K562 (cell line): Measurements from ENCODE around the gene ANKS1A. TPM values are rescaled to one million over a fixed set of nuclear protein-coding genes. Genes with fewer than 3 reads are reported as not detected.

Experiments used
- CHD1 ChIP-seq: fragments of 200-600 bp; sonication (generic); IDR thresholded peaks from one replicate; pipeline ENCODE4 v1.6.1; 2012; ENCODE audit warnings: mild to moderate bottlenecking, moderate library complexity, low read length, inconsistent platforms
- CHD2 ChIP-seq: IDR thresholded peaks from 2 replicates; pipeline ENCODE4 v1.6.1; 2011; ENCODE audit warnings: low read depth, low read length
- DPF2 ChIP-seq: fragments of 450-650 bp; IDR thresholded peaks from 2 replicates; pipeline ENCODE4 v1.6.1; 2016
- EP400 ChIP-seq: fragments of 450-650 bp; IDR thresholded peaks from 2 replicates; pipeline ENCODE4 v1.6.1; 2017; ENCODE audit warnings: antibody characterized with exemption, mild to moderate bottlenecking, moderate library complexity
- ETV1 ChIP-seq: fragments of 450-650 bp; conservative IDR thresholded peaks from 2 replicates; pipeline ENCODE4 v1.6.1; 2016; ENCODE audit warnings: missing genetic modification characterization, control low read depth, low read depth, missing compliant biosample characterization
- FOS ChIP-seq: IDR thresholded peaks from 3 replicates; pipeline ENCODE4 v1.6.1; 2011; ENCODE audit not compliant: insufficient read length; ENCODE audit errors: extremely low read depth
- GABPB2 ChIP-seq: fragments of 250-450 bp; sonication (Bioruptor Pico); conservative IDR thresholded peaks from 2 replicates; pipeline ENCODE4 v1.5.1; 2021; ENCODE audit warnings: mild to moderate bottlenecking
- HIVEP1 ChIP-seq: fragments of 250-450 bp; sonication (Bioruptor Pico); IDR thresholded peaks from 2 replicates; pipeline ENCODE4 v1.4.0; 2020; ENCODE audit warnings: mild to moderate bottlenecking
- KDM2B ChIP-seq: fragments of 250-450 bp; sonication (Bioruptor Pico); IDR thresholded peaks from 2 replicates; pipeline ENCODE4 v1.8.0; 2021; ENCODE audit warnings: mild to moderate bottlenecking, moderate library complexity
- MTA2 ChIP-seq: fragments of 450-650 bp; IDR thresholded peaks from 2 replicates; pipeline ENCODE4 v1.6.1; 2016; ENCODE audit warnings: low read depth
- MYC ChIP-seq, 2 experiments: fragments of 250-450 bp in 1 of 2; sonication (Bioruptor Pico) in 1 of 2; IDR thresholded peaks; 2 replicates each; pipeline versions ENCODE4 v1.5.1 to v1.6.1; 2012 to 2021; ENCODE audit warnings: low read depth in 2 of 2, borderline replicate concordance in 1 of 2, improper control_type of control experiment in 1 of 2, low read length in 1 of 2, mild to moderate bottlenecking in 1 of 2, moderate library complexity in 1 of 2
- NFXL1 ChIP-seq: fragments of 450-650 bp; formaldehyde crosslinking; IDR thresholded peaks from 2 replicates; pipeline ENCODE4 v1.4.0; 2021; ENCODE audit warnings: mild to moderate bottlenecking
- NRF1 ChIP-seq, 2 experiments: fragments of 450-650 bp; IDR thresholded peaks in 1 of 2; conservative IDR thresholded peaks in 1 of 2; 2 replicates each; pipeline ENCODE4 v1.6.1; 2014; ENCODE audit warnings: mild to moderate bottlenecking in 2 of 2
- POLR2AphosphoS2 ChIP-seq: IDR thresholded peaks from 2 replicates; pipeline ENCODE4 v1.6.1; 2012; ENCODE audit warnings: low read length, improper control_type of control experiment
- PTBP1 ChIP-seq: fragments of 200-400 bp; formaldehyde crosslinking; IDR thresholded peaks from 2 replicates; pipeline ENCODE4 v1.6.1; 2017; ENCODE audit warnings: low read depth, low read length
- RB1 ChIP-seq: fragments of 450-650 bp; IDR thresholded peaks from 2 replicates; pipeline ENCODE4 v1.6.1; 2017; ENCODE audit warnings: low read depth, mild to moderate bottlenecking
- RBM25 ChIP-seq: fragments of 200-400 bp; formaldehyde crosslinking; IDR thresholded peaks from 2 replicates; pipeline ENCODE4 v1.6.1; 2018; ENCODE audit warnings: low read length, low read depth, moderate library complexity; ENCODE audit not compliant: severe bottlenecking
- RHOXF2B ChIP-seq: fragments of 250-450 bp; sonication (Bioruptor Pico); conservative IDR thresholded peaks from 2 replicates; pipeline ENCODE4 v1.5.1; 2021
- SP1 ChIP-seq: sonication (generic); formaldehyde crosslinking; IDR thresholded peaks from 2 replicates; pipeline ENCODE4 v1.8.1; 2022; ENCODE audit warnings: mild to moderate bottlenecking, missing genetic modification reagents
- SPI1 ChIP-seq: IDR thresholded peaks from 2 replicates; pipeline ENCODE4 v1.6.1; 2011; ENCODE audit warnings: low read depth, low read length, control low read depth, borderline replicate concordance
- SRSF3 ChIP-seq: fragments of 200-400 bp; formaldehyde crosslinking; IDR thresholded peaks from 2 replicates; pipeline ENCODE4 v1.6.1; 2016; ENCODE audit warnings: mild to moderate bottlenecking, low read length, moderate library complexity; ENCODE audit not compliant: insufficient read depth
- TSC22D4 ChIP-seq: fragments of 450-650 bp; IDR thresholded peaks from 2 replicates; pipeline ENCODE4 v1.6.1; 2016; ENCODE audit warnings: missing genetic modification characterization, missing biosample characterization, control low read depth
- ZNF445 ChIP-seq: fragments of 250-450 bp; sonication (Bioruptor Pico); IDR thresholded peaks from 2 replicates; pipeline ENCODE4 v1.4.0; 2020; ENCODE audit warnings: low read depth, mild to moderate bottlenecking, moderate library complexity
- ZNF778 ChIP-seq: fragments of 450-650 bp; formaldehyde crosslinking; IDR thresholded peaks from 2 replicates; pipeline ENCODE4 v1.4.0; 2020; ENCODE audit warnings: mild to moderate bottlenecking, moderate library complexity
- ZNF785 ChIP-seq: fragments of 250-450 bp; sonication (Bioruptor Pico); IDR thresholded peaks from 2 replicates; pipeline ENCODE4 v1.4.0; 2020; ENCODE audit warnings: mild to moderate bottlenecking
- ZNF79 ChIP-seq: fragments of 250-450 bp; sonication (Bioruptor Pico); IDR thresholded peaks from 2 replicates; pipeline ENCODE4 v1.4.0; 2020; ENCODE audit warnings: low read depth, mild to moderate bottlenecking, moderate library complexity
- polyA plus RNA-seq, 8 experiments: library from polyadenylated mRNA; depleted of rRNA in 4 of 8; stranded (reverse) in 5 of 8; unstranded in 3 of 8; fragments of >200 nt; fragmentation: Nextera tagmentation in 2 of 8; fragmentation: Illumina TruSeq in 1 of 8; extraction: Ambion mirVana in 2 of 8; extraction: Trizol in 1 of 8; gene quantifications; 2 replicates each; pipeline versions ENCODE4 v1.2.1 to v1.2.3, GENCODE V29; 2011 to 2014; ENCODE audit warnings: inconsistent platforms in 1 of 8, missing spikeins in 1 of 8
- total RNA-seq, 7 experiments: library from RNA; depleted of rRNA in 6 of 7; stranded (reverse); fragments of >200 nt in 6 of 7; fragmentation: Illumina TruSeq in 2 of 7; extraction: Trizol in 2 of 7; gene quantifications; 2 replicates each; pipeline versions ENCODE4 v1.2.1 to v1.2.3, GENCODE V29; 2011 to 2021; ENCODE audit warnings: low replicate concordance in 1 of 7
- TF ChIP-seq, protein P1 (sequence below), 2 experiments: IDR thresholded peaks; 2 replicates each; pipeline ENCODE4 v1.6.1; 2012; ENCODE audit warnings: improper control_type of control experiment in 2 of 2, low read depth in 2 of 2, low read length in 2 of 2, borderline replicate concordance in 1 of 2
- TF ChIP-seq, protein P2 (sequence below): sonication (generic); formaldehyde crosslinking; IDR thresholded peaks from 2 replicates; pipeline ENCODE4 v1.8.0; 2023; ENCODE audit warnings: mild to moderate bottlenecking, missing genetic modification reagents

ANKS1A gene
- total and polyA plus RNA-seq, 9 of the 15 experiments (the other 6 are each of a cell fraction or from before 2014, with no cell fraction given): 1.1 to 13.8 (median 5.3) TPM

DNA sequence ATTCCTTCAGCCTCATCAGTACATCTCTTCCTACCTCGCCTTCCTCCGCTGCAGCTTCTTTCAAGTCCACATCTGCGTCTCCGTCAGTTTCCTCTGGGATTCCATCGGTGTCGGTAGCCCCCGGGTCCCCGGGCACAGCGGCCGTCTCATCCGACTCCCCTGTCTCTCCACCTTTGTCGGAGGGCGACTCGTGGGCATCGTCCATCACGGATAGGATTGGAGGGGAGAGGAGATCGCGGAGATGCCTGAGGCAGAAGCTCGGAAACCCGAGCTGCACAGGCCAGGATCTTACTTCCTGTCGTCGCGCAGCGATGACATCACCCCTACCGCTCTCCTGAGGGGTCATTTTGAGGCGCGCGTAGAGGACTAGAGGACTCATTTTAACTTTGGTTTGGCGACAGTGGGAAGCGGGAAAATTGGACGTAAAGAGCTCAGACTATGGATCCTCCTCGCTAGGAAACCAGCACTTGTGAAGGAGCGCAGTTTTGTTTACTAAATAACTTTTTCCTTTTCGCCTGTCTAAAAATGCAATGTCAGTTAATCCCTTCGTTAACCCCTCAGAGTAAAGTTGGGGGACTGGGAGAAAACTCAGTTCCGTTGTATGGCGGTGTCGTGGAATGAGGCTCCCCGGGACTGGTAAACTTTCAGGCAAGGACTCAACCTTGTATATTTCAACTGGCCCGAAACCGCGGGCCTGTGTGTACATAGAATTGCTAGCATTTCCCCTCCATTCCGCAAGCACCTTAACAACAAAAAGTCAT lies 1.1 kb upstream of the ANKS1A start, which contains the start of gene TAF11 (continued):
- TF ChIP-seq MYC (IDR thresholded peaks at IDR 0.05; ENCODE audit: low read depth, low read length): peak; percentile 92
- TF ChIP-seq MYC (CRISPR knock-in tag; IDR thresholded peaks at IDR 0.05; ENCODE audit: borderline replicate concordance, low read depth): peak; percentile 54; the same call in 1 of the 2 replicates
- no peak for TF ChIP-seq FOS
- TF ChIP-seq RB1: peak; percentile 73; the same call in 1 of the 2 replicates
- no peak for TF ChIP-seq GABPB2 (CRISPR knock-in tag)
- TF ChIP-seq EP400: peak; percentile 85
- TF ChIP-seq, protein P1, sequence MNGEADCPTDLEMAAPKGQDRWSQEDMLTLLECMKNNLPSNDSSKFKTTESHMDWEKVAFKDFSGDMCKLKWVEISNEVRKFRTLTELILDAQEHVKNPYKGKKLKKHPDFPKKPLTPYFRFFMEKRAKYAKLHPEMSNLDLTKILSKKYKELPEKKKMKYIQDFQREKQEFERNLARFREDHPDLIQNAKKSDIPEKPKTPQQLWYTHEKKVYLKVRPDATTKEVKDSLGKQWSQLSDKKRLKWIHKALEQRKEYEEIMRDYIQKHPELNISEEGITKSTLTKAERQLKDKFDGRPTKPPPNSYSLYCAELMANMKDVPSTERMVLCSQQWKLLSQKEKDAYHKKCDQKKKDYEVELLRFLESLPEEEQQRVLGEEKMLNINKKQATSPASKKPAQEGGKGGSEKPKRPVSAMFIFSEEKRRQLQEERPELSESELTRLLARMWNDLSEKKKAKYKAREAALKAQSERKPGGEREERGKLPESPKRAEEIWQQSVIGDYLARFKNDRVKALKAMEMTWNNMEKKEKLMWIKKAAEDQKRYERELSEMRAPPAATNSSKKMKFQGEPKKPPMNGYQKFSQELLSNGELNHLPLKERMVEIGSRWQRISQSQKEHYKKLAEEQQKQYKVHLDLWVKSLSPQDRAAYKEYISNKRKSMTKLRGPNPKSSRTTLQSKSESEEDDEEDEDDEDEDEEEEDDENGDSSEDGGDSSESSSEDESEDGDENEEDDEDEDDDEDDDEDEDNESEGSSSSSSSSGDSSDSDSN (IDR thresholded peaks at IDR 0.05; ENCODE audit: borderline replicate concordance in 1 of 2, low read depth in 2 of 2, low read length in 2 of 2): peak; percentile 30 to 73; a peak in 1 of 4 replicates
- TF ChIP-seq HIVEP1 (CRISPR knock-in tag): no peak
- peak; percentile 61 to 67; a peak in 3 of 4 replicates for TF ChIP-seq NRF1 (conservative IDR thresholded peaks at IDR 0.05 in 1 of 2, IDR thresholded peaks at IDR 0.05 in 1 of 2)
- no peak for TF ChIP-seq RHOXF2B
- TF ChIP-seq ETV1 (tag): peak; percentile 98
- TF ChIP-seq SP1: peak; percentile 78
- no peak for TF ChIP-seq ZNF778 (CRISPR knock-in tag)
- no peak for TF ChIP-seq ZNF785 (CRISPR knock-in tag)
- TF ChIP-seq SPI1: 0 out of 2 replicates have a peak, but pooled peaks have one; percentile 32
- no peak for TF ChIP-seq MTA2
- TF ChIP-seq, protein P2, sequence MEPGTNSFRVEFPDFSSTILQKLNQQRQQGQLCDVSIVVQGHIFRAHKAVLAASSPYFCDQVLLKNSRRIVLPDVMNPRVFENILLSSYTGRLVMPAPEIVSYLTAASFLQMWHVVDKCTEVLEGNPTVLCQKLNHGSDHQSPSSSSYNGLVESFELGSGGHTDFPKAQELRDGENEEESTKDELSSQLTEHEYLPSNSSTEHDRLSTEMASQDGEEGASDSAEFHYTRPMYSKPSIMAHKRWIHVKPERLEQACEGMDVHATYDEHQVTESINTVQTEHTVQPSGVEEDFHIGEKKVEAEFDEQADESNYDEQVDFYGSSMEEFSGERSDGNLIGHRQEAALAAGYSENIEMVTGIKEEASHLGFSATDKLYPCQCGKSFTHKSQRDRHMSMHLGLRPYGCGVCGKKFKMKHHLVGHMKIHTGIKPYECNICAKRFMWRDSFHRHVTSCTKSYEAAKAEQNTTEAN (CRISPR knock-in tag): no peak
- no peak for TF ChIP-seq TSC22D4
- no peak for TF ChIP-seq POLR2AphosphoS2
- no peak for TF ChIP-seq DPF2
- TF ChIP-seq ZNF445: no peak
- TF ChIP-seq SRSF3: no peak
- no peak for TF ChIP-seq CHD1
- TF ChIP-seq RBM25: no peak
- TF ChIP-seq NFXL1 (CRISPR knock-in tag): no peak
- TF ChIP-seq ZNF79 (CRISPR knock-in tag): no peak
- TF ChIP-seq CHD2: peak; percentile 21; the same call in 1 of the 2 replicates
- TF ChIP-seq KDM2B (CRISPR knock-in tag): 0 out of 2 replicates have a peak, but pooled peaks have one; percentile 63
- no peak for TF ChIP-seq PTBP1
